ENCODE results near the gene HSD11B2.

The HSD11B2 gene

GRCh38 chr16:67432506-67432890 is 1.6 kb downstream of the HSD11B2 start:
- no peak for DNase-seq (ENCODE audit: low read depth, low spot score)

DNA sequence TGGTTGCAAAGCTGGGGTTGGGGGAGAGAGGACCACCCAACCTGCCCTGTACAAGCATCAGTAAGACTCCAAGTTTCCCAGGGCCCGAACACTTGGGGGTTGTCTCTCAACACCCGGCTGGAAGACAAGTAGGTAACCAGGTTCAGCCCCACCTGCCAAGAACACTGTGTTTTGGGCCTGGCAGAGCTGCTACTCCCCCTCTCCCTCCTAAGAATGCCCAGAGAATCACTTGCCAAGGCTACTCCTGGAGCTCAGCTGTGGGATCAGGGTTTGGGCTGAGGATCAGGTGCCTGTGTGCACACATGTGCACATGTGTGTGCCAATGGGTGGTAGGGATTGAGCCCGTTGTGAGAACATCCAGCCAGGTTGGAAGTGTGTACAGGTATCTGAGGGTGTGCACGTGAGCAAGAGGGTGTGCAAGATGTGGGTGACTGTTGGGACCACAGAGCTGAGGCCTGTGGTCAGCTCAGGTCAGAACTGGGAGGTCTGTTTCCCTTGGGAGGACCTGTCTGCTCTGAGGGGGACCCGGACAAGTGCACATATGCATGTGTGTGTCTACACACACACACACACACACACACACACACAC is 2.3 kb downstream of the HSD11B2 start:
- DNase-seq (ENCODE audit: low read depth, low spot score): no peak

DNA sequence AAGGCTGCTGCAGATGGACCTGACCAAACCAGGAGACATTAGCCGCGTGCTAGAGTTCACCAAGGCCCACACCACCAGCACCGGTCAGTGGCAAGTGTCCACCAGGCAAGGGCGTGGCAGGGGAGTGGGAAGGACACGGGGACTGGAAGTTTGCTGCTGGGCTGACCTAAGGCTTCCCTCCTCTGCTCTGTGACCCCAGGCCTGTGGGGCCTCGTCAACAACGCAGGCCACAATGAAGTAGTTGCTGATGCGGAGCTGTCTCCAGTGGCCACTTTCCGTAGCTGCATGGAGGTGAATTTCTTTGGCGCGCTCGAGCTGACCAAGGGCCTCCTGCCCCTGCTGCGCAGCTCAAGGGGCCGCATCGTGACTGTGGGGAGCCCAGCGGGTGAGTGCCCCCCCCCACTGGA is 4.8 kb downstream of the HSD11B2 start:
- no peak for DNase-seq (ENCODE audit: low read depth, low spot score)

DNA sequence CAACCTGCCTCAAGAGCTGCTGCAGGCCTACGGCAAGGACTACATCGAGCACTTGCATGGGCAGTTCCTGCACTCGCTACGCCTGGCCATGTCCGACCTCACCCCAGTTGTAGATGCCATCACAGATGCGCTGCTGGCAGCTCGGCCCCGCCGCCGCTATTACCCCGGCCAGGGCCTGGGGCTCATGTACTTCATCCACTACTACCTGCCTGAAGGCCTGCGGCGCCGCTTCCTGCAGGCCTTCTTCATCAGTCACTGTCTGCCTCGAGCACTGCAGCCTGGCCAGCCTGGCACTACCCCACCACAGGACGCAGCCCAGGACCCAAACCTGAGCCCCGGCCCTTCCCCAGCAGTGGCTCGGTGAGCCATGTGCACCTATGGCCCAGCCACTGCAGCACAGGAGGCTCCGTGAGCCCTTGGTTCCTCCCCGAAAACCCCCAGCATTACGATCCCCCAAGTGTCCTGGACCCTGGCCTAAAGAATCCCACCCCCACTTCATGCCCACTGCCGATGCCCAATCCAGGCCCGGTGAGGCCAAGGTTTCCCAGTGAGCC is 5.8 kb downstream of the HSD11B2 start:
- no peak for DNase-seq (ENCODE audit: low read depth, low spot score)

DNA sequence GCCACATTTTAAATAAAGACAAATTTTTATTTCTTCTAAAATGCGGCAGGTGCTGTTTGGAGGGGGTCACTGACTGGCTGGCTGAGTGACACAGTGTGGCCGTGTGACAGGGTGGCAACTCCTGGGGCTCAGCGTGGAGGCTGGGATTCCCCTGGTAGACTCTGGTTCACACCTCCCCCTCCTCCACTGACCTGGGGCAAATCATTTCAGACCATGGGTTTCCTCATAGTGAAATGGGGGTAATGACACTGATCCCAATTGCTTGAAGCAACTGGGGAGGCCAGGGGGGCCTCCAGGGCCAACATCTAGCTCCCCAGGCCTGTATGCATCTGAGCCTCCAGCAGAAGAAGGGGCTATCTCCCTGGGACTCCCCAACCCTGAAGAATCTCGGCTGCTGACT is 6.6 kb downstream of the HSD11B2 start:
- no peak for DNase-seq (ENCODE audit: low read depth, low spot score)

- no peak for DNase-seq (ENCODE audit: low read depth, low spot score)
Measured at GRCh38 chr16:67438098-67438791, 7.3 kb downstream of the HSD11B2 start.

- DNase-seq (ENCODE audit: low read depth, low spot score): no peak
Measured at GRCh38 chr16:67438824-67439393, 8.0 kb downstream of the HSD11B2 start.

DNA sequence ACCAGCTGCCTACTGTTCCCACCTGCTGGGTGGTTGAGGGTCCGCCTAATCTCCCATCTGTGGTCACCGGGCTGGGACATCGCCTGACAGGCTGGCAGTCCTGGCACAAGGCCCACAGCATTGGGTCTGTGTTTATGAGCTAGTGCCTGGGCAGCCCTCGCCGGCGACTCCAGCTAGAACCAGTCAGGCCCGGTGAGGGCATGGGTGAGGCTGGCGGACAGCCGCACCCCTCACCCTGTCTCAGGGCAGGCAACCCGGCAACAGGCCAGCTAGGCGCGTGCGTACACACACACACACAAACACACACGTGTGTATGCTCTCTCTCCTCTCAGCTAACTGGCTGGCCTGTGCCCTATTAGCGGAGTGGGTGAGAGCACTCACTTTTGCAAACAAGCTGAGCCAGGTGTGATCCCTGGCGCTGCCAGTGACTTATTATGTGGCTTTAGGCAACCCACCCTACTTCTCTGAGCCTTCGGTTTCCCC is 10.4 kb downstream of the HSD11B2 start:
- DNase-seq (ENCODE audit: low read depth, low spot score): no peak

- no peak for DNase-seq (ENCODE audit: low read depth, low spot score)
Measured at GRCh38 chr16:67441907-67442306, 11.0 kb downstream of the HSD11B2 start.

DNA sequence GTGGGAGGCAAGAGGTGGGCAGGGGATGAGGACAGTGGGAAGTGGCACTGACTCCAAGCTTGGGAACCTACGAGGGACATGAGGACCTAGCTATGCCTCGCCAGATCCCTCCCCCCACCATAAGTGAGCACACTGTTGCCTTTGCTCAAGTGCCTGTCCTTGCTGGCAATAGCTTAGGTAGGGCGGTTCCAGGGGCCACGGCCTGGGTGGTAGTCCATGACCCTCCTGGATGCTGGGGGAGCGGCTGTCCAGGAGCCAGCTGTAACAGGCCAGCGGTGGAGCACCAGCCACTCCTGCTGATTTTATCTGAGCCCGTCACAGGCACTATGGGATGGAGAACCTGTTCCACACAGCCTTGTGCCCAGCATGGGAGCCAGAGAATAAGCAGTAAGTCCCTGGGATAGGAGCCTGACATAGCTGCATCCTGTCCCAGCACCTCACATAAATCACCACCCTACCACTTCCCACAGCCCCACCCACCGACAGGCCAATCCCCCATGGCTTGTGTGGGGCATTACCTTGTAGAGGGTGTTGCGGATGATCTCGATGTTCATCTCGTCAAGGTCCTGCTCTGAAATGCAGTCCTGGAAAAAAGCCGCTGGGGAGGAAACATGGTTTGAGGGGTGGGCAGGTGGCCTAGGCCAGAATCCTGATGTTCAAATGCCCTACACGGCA is 11.8 kb downstream of the HSD11B2 start:
- no peak for DNase-seq (ENCODE audit: low read depth, low spot score)

DNA sequence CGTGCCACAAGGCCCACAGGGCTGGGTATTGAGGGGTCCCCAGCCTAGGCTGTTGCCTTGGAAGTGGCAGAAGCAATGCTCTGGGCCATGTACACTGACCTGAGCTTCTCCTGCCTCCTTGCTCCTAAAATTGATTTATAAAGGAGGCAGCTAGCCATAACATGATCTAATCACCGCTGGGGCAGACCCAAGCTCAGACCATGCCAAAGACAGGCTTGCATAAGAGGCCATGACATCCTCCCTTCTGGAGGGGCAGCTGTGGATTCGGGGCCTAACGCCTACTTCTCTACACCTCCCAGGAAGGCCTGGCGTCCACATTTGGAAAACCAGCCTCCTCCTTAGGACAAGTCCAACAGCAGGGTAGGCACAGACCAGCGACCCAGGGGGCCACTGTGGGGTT is 12.3 kb downstream of the HSD11B2 start:
- no peak for DNase-seq (ENCODE audit: low read depth, low spot score)

GRCh38 chr16:67444259-67445125 is 13.6 kb downstream of the HSD11B2 start:
- no peak for DNase-seq (ENCODE audit: low read depth, low spot score)

DNA sequence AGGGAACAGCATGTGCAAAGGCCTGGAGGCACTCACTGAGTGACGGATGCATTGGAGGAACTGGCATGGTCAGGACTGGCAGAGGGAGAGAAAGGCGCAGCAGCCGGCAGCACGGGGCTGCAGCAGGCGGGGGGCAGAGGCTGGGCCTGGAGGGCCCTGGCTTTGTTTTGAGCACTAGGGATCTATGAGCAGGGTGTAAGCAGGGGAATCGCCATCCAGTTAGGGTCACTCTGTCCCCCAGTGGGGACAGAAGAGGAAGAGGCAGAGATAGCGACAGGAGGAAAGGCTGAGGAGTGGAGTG is 14.2 kb downstream of the HSD11B2 start:
- DNase-seq (ENCODE audit: low read depth, low spot score): no peak

DNA sequence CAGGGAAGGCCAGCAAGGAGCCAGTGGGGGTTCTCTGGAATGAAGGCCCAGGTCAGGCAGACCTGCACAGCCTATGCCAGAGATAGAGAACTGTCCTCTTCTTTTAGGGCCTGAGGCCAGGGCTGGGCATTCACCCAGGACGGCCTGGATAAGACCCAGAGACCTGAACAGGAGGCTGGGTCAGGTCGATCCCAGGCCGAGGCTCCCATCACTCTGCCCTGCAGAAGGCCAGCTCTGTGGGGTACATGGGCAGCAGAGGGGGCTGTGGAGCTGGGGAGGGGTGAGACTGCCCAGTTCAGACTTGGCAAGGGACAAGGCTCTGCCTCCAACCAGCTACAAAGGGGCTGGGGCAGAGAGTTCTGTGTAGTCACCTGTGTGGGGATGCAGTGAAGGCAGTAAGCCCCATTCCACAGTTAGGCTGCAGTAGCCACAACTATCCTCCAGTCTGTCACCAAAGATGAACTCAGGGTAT is 14.6 kb downstream of the HSD11B2 start:
- no peak for DNase-seq (ENCODE audit: low read depth, low spot score)

DNA sequence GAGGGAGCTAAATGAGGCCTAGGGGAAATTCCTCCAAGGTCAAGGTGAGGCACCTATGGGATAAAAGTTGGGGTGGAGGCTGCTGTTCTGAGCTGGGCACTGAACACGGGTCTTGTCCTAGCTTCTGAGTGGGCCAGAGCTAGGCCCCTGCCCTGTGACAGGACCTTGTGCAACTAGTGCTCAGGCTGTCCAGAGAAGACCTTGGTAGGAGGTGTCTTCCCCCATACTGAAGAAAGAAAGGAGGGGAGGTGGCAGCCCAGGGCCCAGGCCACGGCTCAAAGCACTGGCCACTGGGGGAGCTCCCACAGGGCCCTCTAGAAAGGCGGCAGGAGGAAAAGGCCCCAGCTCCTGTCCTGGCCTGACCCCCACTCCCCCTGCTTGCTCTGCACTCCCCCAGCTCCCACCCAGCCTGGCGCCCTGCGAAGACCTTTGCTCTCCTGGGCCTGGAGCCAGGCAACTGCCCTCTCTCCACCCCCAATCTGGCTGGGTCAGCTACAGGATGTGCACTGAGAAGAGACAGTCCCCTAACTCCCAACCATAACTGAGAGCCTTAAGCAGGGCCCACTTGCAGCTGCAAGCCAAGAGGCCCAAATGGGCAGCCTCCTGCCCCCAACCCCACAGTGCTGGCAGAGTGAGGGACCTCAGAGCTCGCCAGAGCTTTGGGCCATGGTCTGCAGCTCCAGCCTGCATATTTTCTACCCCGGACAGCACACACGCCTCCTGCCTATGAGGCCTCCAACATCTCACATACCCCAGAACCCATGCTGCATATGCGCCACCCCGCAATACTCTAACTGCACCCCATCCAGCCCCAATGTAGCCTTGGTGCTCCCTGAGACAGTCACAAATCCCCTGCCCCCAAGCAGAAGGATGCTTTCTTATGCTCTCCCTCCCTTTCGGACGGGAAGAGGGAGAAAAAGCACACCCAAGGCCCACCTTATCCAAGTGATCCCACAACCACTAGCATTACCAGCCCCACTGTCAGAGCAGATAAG is 15.3 kb downstream of the HSD11B2 start:
- DNase-seq (ENCODE audit: low read depth, low spot score): no peak

DNA sequence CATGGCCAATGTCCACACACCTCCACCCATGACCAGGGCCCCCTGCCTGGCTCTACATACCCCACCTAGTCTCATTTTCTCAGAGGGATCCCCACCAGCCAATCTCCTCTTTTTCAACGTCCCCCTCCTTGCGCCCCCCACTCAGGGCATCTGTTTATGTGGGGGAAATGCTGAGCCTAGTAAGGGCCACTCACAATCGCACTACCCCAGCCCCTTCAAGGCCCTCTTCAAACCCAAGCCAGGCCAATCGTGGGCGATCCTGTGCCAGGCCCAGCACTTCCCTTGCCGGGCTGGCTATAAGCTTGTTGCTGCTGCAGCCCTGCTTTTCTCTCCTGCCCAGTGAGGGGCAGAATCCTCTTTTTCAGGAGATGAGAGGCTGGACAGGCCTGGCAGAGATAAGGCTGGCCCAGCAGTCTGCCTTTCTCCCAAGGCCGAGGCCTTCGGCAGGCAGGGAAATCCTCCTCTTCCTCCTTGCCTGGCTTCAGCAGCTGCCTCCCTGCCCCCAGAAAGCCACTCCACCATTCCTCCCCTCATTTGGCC is 16.1 kb downstream of the HSD11B2 start:
- no peak for DNase-seq (ENCODE audit: low read depth, low spot score)

- DNase-seq (ENCODE audit: low read depth, low spot score): peak; percentile 20
Measured at GRCh38 chr16:67447508-67448076, 16.7 kb downstream of the HSD11B2 start.

DNA sequence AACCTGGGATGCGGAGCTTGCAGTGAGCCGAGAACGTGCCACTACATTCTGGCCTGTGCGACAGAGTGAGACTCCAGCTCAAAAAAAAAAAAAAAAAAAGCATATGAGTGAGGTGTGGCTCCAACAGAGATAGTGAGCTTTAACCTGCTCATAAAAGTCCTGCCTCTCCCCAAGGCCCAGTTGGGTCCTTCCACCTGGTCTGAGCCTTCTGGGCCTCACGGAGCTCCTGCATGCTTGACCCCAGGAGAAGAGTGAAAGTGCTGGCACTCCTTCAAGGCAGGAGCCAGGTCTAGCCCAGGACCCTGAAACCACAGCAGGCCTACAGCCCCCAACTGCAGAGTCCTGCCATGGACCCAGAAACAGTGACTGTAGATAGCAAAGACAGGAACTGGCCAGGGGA is 17.7 kb downstream of the HSD11B2 start:
- no peak for DNase-seq (ENCODE audit: low read depth, low spot score)

DNA sequence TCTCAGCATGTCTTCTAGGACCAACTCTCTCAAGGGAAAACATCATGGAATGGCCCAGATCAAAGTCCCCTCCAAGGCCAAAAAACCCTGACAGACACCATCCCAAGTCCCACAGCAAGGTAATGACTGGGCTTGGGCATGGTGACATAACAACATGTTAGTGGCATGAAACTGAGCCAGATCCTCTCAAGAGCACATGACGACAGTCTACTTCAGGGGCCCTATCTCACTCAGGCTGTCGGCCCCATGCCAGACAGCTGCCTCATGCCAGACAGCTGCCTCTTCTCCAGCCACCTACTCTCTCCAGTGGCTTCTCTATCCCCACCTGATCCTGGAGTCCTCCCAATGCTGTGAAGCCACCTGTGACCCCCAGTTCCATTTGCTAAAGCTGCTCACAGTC is 18.4 kb downstream of the HSD11B2 start:
- no peak for DNase-seq (ENCODE audit: low read depth, low spot score)

GRCh38 chr16:67449739-67450138 is 18.8 kb downstream of the HSD11B2 start:
- DNase-seq (ENCODE audit: low read depth, low spot score): no peak
